Colon (tissue), 2 donors: Measurements from ENCODE around the gene HLCS.

Experiments
- FAIRE-seq: peaks from 2 replicates; lab custom pipeline; 2012; peaks lifted over from hg19 to GRCh38; lab: Jason Lieb, UNC
- donor health status: control.
- donor health status: control.

Gene HLCS

GRCh38 chr21:36769051-36769839 lies 197.2 kb downstream of the HLCS start:
- no peak for FAIRE-seq

GRCh38 chr21:36768496-36768895 lies 198.0 kb downstream of the HLCS start:
- no peak for FAIRE-seq

GRCh38 chr21:36767096-36767495 lies 199.4 kb downstream of the HLCS start:
- no peak for FAIRE-seq

GRCh38 chr21:36766511-36766910 lies 200.0 kb downstream of the HLCS start:
- no peak for FAIRE-seq

- no peak for FAIRE-seq
These were observed 201.2 kb downstream of the HLCS start for GRCh38 chr21:36765229-36765628.

- no peak for FAIRE-seq
These were observed 203.2 kb downstream of the HLCS start for GRCh38 chr21:36763305-36763704.

- FAIRE-seq = no peak
These were observed 203.8 kb downstream of the HLCS start for GRCh38 chr21:36762642-36763041.

GRCh38 chr21:36761685-36762084 lies 204.8 kb downstream of the HLCS start:
- no peak for FAIRE-seq

GRCh38 chr21:36759348-36760083 lies 207.0 kb downstream of the HLCS start:
- FAIRE-seq = no peak

- no peak for FAIRE-seq
These were observed 209.3 kb downstream of the HLCS start for GRCh38 chr21:36757196-36757595.

- no peak for FAIRE-seq
These were observed 209.9 kb downstream of the HLCS start for GRCh38 chr21:36756527-36756926.

GRCh38 chr21:36754241-36754898 lies 212.1 kb downstream of the HLCS start:
- FAIRE-seq = no peak

GRCh38 chr21:36753556-36753955 lies 212.9 kb downstream of the HLCS start:
- FAIRE-seq = no peak

- no peak for FAIRE-seq
These were observed 215.1 kb downstream of the HLCS start for GRCh38 chr21:36751383-36751782.

GRCh38 chr21:36750576-36750959 lies 215.9 kb downstream of the HLCS start:
- peak; percentile 43 for FAIRE-seq

GRCh38 chr21:36749935-36750575 lies 216.4 kb downstream of the HLCS start:
- no peak for FAIRE-seq

GRCh38 chr21:36747815-36748383 lies 218.6 kb downstream of the HLCS start:
- FAIRE-seq = no peak

GRCh38 chr21:36747041-36747814 lies 219.2 kb downstream of the HLCS start:
- FAIRE-seq = no peak

GRCh38 chr21:36745459-36745858 lies 221.0 kb downstream of the HLCS start:
- FAIRE-seq = no peak

- no peak for FAIRE-seq
These were observed 221.8 kb downstream of the HLCS start for GRCh38 chr21:36744560-36745231.

GRCh38 chr21:36744190-36744559 lies 222.3 kb downstream of the HLCS start:
- no peak for FAIRE-seq
